IgD-negative memory B cell (primary cell): ENCODE results near the gene NUAK2. TPM values are rescaled to one million over a fixed set of nuclear protein-coding genes. Genes with fewer than 3 reads are reported as not detected.

Experiments
- H3K27ac Mint-ChIP-seq, 3 donors: one replicate each; pipeline ENCODE4 v1.8.0; 2020 to 2022; ENCODE audit warnings: mild to moderate bottlenecking in 3 of 3, mixed read lengths in 3 of 3, moderate library complexity in 1 of 3
- H3K27me3 Mint-ChIP-seq: one replicate; pipeline ENCODE4 v1.8.0; 2021; ENCODE audit warnings: mixed read lengths
- H3K36me3 Mint-ChIP-seq: one replicate; pipeline ENCODE4 v1.8.0; 2020; ENCODE audit warnings: mild to moderate bottlenecking, mixed read lengths
- H3K4me1 Mint-ChIP-seq, 3 donors: one replicate each; pipeline ENCODE4 v1.8.0; 2020 to 2022; ENCODE audit warnings: mixed read lengths in 3 of 3, mild to moderate bottlenecking in 1 of 3
- H3K4me3 Mint-ChIP-seq, 4 donors: one replicate each; pipeline ENCODE4 v1.8.0; 2020 to 2022; ENCODE audit warnings: mild to moderate bottlenecking in 4 of 4, mixed read lengths in 4 of 4, moderate library complexity in 3 of 4
- H3K9me3 Mint-ChIP-seq, 3 donors: one replicate each; pipeline ENCODE4 v1.8.0; 2020 to 2021; ENCODE audit warnings: mixed read lengths in 3 of 3, mild to moderate bottlenecking in 1 of 3
- polyA plus RNA-seq: library from polyadenylated mRNA; unstranded; fragments of 300-500 nt; fragmentation: Illumina TruSeq; gene quantifications from one replicate; pipeline ENCODE4 v1.2.3, GENCODE V29; 2021

Gene NUAK2
- polyA plus RNA-seq, 1 donor from 2014 or later, result 91.9 TPM

- peaks cover 56 to 69% (median 57%) of the 10 kb centered on the region in 3 donors for H3K4me1 Mint-ChIP-seq
- H3K27ac Mint-ChIP-seq, result peak overlapping the region; percentile 82 to 97 (median 95)
- peaks cover 0 to 1% (median 0%) of the 10 kb centered on the region in 3 donors for H3K9me3 Mint-ChIP-seq
- peaks cover 2% of the 10 kb centered on the region for H3K36me3 Mint-ChIP-seq
- H3K4me3 Mint-ChIP-seq, result peak overlapping the region; percentile 88 to 100 (median 96)
- H3K27me3 Mint-ChIP-seq, result no peaks in the 10 kb centered on the region
Measured at GRCh38 chr1:205317311-205317917, 4.1 kb downstream of the NUAK2 start.

GRCh38 chr1:205316161-205316566, 5.4 kb downstream of the NUAK2 start:
- Mint-ChIP-seq H3K4me1 (peaks cover 64 to 76% (median 66%) of the 10 kb centered on the region in 3 donors), H3K27me3 (no peaks in the 10 kb centered on the region), H3K27ac (peak overlapping the region; percentile 82 to 97 (median 95)), H3K9me3 (no peaks in the 10 kb centered on the region), H3K4me3 (peak overlapping the region; percentile 57 to 96 (median 91)), H3K36me3 (peaks cover 7% of the 10 kb centered on the region)

DNA sequence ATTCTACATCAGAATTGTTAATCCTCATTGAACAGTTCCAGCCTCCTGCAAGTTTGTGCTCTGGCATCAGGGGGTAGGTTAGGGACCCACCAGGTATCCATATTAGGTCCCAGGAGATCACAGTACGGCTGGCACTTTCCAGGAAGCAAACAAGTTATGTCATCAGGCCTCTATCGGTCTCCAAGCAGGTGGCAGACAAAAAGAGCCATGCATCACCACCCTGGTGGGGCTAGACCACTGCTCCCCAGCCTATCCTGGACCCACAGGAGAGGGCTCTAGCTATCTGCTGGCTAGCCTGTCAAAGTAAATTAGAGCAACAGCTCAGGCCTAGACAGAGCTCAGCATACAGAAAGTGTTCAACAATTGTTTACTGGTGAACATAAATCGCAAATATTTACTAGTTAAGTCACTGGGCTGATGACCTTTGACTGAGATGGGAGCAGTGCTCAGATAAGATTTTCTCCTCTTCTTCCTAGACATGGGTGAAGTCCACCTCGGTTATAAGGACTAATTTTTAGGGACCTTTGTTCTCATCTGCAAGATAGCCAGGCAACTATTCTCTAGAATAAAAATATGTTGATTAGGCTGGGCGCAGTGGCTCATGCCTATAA, 6.4 kb downstream of the NUAK2 start:
- Mint-ChIP-seq H3K9me3 (no peaks in the 10 kb centered on the region), H3K4me3 (peak overlapping the region; percentile 85 to 96 (median 92)), H3K27me3 (no peaks in the 10 kb centered on the region), H3K27ac (peak overlapping the region; percentile 95 to 98 (median 97)), H3K36me3 (peaks cover 8% of the 10 kb centered on the region), H3K4me1 (peaks cover 72 to 81% (median 76%) of the 10 kb centered on the region in 3 donors)

DNA sequence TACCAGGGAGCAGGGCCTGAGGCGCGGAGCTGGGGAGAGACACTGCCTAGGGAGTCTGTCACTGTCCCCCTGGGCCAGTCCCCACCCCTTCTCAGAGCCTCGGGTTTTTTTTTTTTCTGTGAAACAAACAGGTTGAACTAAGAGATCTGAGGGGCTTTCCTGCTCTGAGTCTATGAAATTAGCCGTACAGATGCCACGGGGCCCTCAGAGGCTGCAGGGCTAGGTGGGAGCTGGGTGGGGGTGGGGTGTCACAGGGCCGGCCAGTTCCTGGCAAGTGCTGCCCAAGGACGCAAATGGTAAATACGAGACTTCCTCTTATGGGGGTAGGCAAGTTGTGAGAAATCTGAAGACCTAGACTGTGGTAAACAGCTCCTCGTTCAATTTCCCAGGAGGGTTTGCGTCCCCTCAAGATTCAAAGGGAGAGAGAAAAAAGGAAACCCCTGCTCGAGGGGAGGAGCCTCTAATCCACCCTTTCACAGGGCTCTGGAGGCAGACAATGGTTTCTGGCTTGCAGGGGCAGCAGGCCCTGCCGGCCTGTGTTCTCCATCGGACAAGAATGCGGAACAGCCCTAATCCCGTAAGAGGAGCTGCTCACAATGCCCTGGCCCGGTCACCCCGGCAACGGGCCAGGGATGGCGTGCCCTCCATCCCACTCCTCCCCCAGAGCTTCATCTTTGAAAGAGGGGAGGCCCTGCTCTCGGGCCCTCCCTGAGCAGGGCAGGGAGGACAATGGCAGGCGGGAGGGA, 7.8 kb downstream of the NUAK2 start:
- peak overlapping the region; percentile 95 to 98 (median 97) for H3K27ac Mint-ChIP-seq

DNA sequence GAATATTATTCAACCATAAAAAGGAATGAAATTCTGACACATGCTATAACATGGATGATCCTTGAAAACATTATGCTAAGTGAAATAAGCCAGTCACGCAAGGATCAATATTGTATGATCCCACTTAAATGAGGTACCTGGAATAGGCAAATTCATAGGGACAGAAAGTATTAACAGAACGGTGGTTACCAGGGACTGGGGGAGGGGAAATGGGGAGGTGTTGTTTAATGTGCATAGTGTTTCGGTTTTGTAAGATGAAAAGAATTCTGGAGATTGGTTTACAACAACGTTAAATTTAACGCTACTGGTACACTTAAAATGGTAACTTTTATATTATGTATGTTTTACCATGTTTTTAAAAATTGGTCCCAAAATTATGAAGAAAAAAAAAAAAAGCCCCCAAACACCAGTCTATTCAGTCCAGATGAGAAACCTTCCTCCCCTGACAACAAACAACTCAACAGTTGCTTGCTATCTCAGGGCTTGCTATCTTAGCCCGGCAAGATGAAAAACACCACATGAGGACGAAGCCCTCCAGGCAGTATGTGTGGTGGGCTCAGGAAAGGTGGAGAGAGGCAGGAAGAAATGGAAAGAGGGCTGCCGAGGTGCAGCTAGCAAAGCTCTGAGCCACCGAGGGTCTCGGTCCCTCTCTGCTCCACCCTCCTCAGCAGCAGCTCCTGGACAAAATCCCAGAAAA, 8.5 kb downstream of the NUAK2 start:
- Mint-ChIP-seq H3K36me3 (peaks cover 8% of the 10 kb centered on the region), H3K9me3 (no peaks in the 10 kb centered on the region), H3K4me3 (peak overlapping the region; percentile 85 to 96 (median 92)), H3K27ac (peak overlapping the region; percentile 95 to 98 (median 97)), H3K27me3 (no peaks in the 10 kb centered on the region), H3K4me1 (peaks cover 69 to 71% (median 71%) of the 10 kb centered on the region in 3 donors)

More for the DNA sequence above, 7.8 kb downstream of the NUAK2 start:
- H3K27me3 Mint-ChIP-seq, result no peaks in the 10 kb centered on the region
- peak overlapping the region; percentile 85 to 96 (median 92) for H3K4me3 Mint-ChIP-seq
- peaks cover 8% of the 10 kb centered on the region for H3K36me3 Mint-ChIP-seq
- no peaks in the 10 kb centered on the region for H3K9me3 Mint-ChIP-seq
- H3K4me1 Mint-ChIP-seq, result peaks cover 71 to 78% (median 76%) of the 10 kb centered on the region in 3 donors

- Mint-ChIP-seq H3K4me1 (peaks cover 51 to 60% (median 56%) of the 10 kb centered on the region in 3 donors), H3K9me3 (no peaks in the 10 kb centered on the region), H3K27ac (peak overlapping the region; percentile 92 to 97 (median 95)), H3K36me3 (peaks cover 8% of the 10 kb centered on the region), H3K4me3 (peak overlapping the region; percentile 66 to 94 (median 84)), H3K27me3 (no peaks in the 10 kb centered on the region)
Measured at GRCh38 chr1:205310976-205311704, 10.4 kb downstream of the NUAK2 start.

GRCh38 chr1:205309741-205310140, 11.8 kb downstream of the NUAK2 start:
- no peaks in the 10 kb centered on the region for H3K27me3 Mint-ChIP-seq
- H3K27ac Mint-ChIP-seq, result peak overlapping the region; percentile 92 to 97 (median 95)
- H3K4me3 Mint-ChIP-seq, result peak overlapping the region in 2 of 4 donors; percentile 41 to 90
- peaks cover 40 to 52% (median 48%) of the 10 kb centered on the region in 3 donors for H3K4me1 Mint-ChIP-seq
- H3K9me3 Mint-ChIP-seq, result no peaks in the 10 kb centered on the region
- H3K36me3 Mint-ChIP-seq, result peaks cover 8% of the 10 kb centered on the region

DNA sequence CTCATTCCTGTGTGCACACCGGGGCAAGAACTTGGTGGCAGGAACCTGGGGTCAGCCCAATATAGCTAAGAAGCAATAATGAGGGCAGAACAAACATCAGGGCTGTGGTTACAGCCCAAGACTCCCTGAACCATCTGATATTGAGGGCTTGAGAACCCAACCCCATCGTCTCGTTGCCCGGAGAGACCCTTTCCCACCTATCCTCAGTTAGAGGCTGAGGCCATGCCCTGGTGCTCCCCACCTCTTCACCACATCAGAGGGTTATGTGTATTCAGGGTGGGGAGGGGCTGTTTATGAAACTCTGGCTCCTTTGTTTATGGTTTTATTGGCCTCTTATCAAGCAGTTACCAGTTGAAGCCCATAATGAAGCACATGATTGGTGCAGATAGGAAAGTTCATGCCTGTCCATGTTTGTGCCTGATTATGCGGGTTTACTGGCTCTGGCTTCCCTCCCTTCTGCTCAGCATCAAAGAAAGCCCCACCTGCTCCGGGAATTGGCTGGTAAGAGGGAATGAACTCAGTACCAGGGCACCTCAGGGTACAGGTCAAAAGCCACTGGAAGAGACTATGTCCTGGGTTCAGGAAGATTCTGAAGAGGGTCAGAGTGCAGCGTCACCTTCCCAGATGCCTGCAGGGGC, 14.5 kb downstream of the NUAK2 start:
- peaks cover 27 to 36% (median 29%) of the 10 kb centered on the region in 3 donors for H3K4me1 Mint-ChIP-seq

DNA sequence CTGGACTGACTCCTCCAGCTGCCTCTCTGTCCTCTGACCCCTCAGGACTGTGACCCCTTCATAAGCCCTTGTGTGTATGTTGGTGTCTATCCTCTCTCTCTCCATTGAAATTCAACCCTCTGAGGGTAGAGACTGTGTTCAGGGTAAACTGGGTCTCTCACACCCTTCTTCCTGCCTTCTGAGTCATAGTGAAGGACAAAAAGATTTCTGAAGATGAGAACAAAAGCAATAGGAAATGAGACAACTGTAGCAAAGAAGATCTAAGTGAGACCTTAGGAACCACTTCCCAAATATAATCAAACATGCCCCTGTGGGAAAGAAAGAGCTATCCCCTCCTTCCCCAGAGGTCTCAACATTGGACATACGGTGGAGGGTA, 16.9 kb downstream of the NUAK2 start:
- Mint-ChIP-seq H3K27ac (peak overlapping the region in 2 of 3 donors; percentile 62 to 71), H3K4me1 (peaks cover 21 to 38% (median 23%) of the 10 kb centered on the region in 3 donors), H3K4me3 (peak overlapping the region in 1 of 4 donors; percentile 44), H3K9me3 (no peaks in the 10 kb centered on the region), H3K36me3 (peaks cover 3% of the 10 kb centered on the region), H3K27me3 (no peaks in the 10 kb centered on the region)

More for the DNA sequence above, 14.5 kb downstream of the NUAK2 start:
- no peaks in the 10 kb centered on the region for H3K27me3 Mint-ChIP-seq
- H3K4me3 Mint-ChIP-seq, result peak overlapping the region in 1 of 4 donors; percentile 17
- H3K9me3 Mint-ChIP-seq, result no peaks in the 10 kb centered on the region
- H3K27ac Mint-ChIP-seq, result peak overlapping the region; percentile 27 to 71 (median 67)
- peaks cover 11% of the 10 kb centered on the region for H3K36me3 Mint-ChIP-seq

DNA sequence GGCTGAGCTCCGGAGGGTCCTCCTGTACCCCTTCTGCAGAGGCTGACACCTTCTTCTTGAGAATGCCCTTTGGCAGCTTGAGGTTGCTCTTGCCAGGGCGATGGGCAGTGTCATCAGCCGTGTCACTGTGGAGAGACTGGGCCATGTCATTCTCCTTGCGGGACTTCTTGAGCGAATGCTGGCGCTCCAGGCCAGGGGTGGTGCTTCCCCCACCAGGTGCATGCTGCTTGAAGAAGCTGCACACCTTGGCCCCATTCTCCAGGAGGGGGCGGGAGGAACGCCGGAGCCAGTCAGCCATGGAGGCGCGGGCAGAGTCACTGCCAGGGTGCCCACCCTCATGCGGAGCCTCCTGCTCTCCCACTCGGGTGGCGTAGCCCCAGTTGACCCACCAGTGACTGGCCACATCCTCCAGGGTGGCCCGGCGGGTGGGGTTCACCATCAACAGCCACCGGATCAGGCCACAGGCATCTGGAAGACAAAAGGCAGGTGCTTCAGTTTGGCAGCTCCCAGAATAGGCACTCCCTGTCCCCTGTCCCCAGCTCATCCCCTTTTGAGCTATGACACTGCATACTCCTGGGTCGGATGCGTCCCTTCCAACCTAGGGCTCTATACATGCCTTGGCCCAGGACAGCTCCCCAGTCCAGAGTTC, 17.4 kb downstream of the NUAK2 start:
- Mint-ChIP-seq H3K4me3 (peak overlapping the region in 2 of 4 donors; percentile 5 to 44), H3K27me3 (no peaks in the 10 kb centered on the region), H3K9me3 (no peaks in the 10 kb centered on the region), H3K4me1 (peaks cover 22 to 38% (median 22%) of the 10 kb centered on the region in 3 donors), H3K36me3 (peaks cover 3% of the 10 kb centered on the region), H3K27ac (peak overlapping the region in 1 of 3 donors; percentile 62)

- peaks cover 3% of the 10 kb centered on the region for H3K36me3 Mint-ChIP-seq
- peaks cover 22 to 43% (median 26%) of the 10 kb centered on the region in 3 donors for H3K4me1 Mint-ChIP-seq
- H3K9me3 Mint-ChIP-seq, result no peaks in the 10 kb centered on the region
- H3K4me3 Mint-ChIP-seq, result peak overlapping the region in 2 of 4 donors; percentile 8 to 79
- no peaks in the 10 kb centered on the region for H3K27me3 Mint-ChIP-seq
- H3K27ac Mint-ChIP-seq, result no peak overlapping the region
Measured at GRCh38 chr1:205303247-205303888, 18.2 kb downstream of the NUAK2 start.

DNA sequence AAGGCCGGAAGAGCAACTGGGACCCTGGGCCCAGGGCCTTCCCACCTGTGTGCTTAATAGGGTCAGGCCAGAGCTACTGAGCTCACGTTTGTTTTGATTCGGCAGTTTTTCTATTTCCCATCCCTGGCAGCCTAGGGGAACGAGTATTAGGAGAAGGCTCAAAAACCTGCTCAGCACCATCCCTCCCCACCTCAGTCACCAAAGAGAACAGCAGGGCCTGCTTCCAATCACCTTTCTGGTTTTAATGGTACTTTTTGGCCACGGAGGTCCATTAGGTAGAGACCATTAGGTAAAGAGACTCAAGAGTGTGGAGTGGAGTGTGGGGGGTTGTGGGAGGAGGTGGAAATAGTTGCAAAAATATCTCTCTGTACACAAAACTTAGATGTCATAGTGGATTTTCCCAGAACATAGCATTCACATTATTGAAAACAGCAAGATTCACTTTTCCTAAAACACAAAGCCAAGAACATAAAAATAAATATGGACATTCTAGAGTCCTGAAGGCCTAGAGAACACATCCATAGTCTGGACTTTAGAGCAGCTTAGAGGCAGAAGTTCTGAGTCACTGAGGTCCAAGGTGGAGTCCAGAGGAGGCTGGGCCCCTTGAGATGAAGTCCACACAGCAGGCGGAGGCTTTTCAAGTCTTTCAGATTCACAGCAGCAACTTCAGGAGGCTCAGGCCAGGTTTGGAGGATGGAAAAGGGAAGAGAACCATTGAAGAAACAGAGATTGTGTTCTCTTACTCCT, 19.5 kb downstream of the NUAK2 start:
- Mint-ChIP-seq H3K27me3 (no peaks in the 10 kb centered on the region), H3K4me3 (peak overlapping the region in 3 of 4 donors; percentile 23 to 51 (median 38)), H3K9me3 (no peaks in the 10 kb centered on the region), H3K36me3 (peaks cover 3% of the 10 kb centered on the region), H3K27ac (peak overlapping the region; percentile 58 to 96 (median 86)), H3K4me1 (peaks cover 22 to 42% (median 29%) of the 10 kb centered on the region in 3 donors)
